B cell (primary cell): Measurements from ENCODE around the gene OR10G2. TPM values are rescaled to one million over a fixed set of nuclear protein-coding genes. Genes with fewer than 3 reads are reported as not detected.

Source experiments
- ATAC-seq: fragments of 200-7000 bp; cut with Tn5 transposase; one replicate; pipeline ENCODE4 v1.10.0; 2021; ENCODE audit warnings: low read depth, mild to moderate bottlenecking, moderate number of reproducible peaks, moderate library complexity
- CTCF ChIA-PET: fragments of 350-600 bp; sonication (Branson Sonifier 250); formaldehyde crosslinking; loops from one replicate; lab custom pipeline; 2021; ENCODE audit warnings: antibody characterized with exemption, inconsistent platforms; lab: Charles Lee
- POLR2A ChIA-PET: fragments of 350-600 bp; sonication (Branson Sonifier 250); formaldehyde crosslinking; loops from one replicate; lab custom pipeline; 2021; ENCODE audit warnings: antibody characterized with exemption; lab: Charles Lee
- DNase-seq: peaks from one replicate; pipeline ENCODE4 v3.0.0; 2013
- H2AFZ ChIP-seq: 2 replicates; pipeline ENCODE4 v1.6.1; 2012; ENCODE audit warnings: mild to moderate bottlenecking, low read depth, low read length; ENCODE audit not compliant: insufficient read depth, poor library complexity, severe bottlenecking
- H3K27ac ChIP-seq, 2 donors: 1 replicate in 1 of 2; 2 replicates in 1 of 2; pipeline ENCODE4 v1.5.1; 2012 to 2013; ENCODE audit warnings: low read length in 2 of 2, mild to moderate bottlenecking in 2 of 2, moderate library complexity in 1 of 2
- H3K27me3 ChIP-seq, 4 experiments: fragments of 200-600 bp in 1 of 4; sonication (generic) in 1 of 4; replicated peaks in 1 of 4; 1 replicate in 2 of 4; 2 replicates in 2 of 4; pipeline versions ENCODE4 v1.6.1 to v1.7.0; 2013 to 2016; ENCODE audit warnings: low read length in 3 of 4, mild to moderate bottlenecking in 2 of 4, mixed read lengths in 1 of 4, moderate library complexity in 1 of 4; ENCODE audit not compliant: insufficient read depth in 4 of 4, control insufficient read depth in 3 of 4; ENCODE audit errors: control extremely low read depth in 1 of 4
- H3K36me3 ChIP-seq, 2 experiments: replicated peaks in 1 of 2; 1 replicate in 1 of 2; 2 replicates in 1 of 2; pipeline versions ENCODE4 v1.6.1 to v1.7.1; 2013; ENCODE audit warnings: low read length in 1 of 2; ENCODE audit not compliant: insufficient read depth in 2 of 2, control insufficient read depth in 1 of 2; ENCODE audit errors: control extremely low read depth in 1 of 2, extremely low read depth in 1 of 2
- H3K4me1 ChIP-seq, 2 donors: fragments of 200-600 bp in 1 of 2; sonication (generic) in 1 of 2; 1 replicate in 1 of 2; 2 replicates in 1 of 2; pipeline versions ENCODE4 v1.5.1 to v1.6.1; 2013 to 2017; ENCODE audit warnings: low read length in 2 of 2; ENCODE audit not compliant: control insufficient read depth in 2 of 2, insufficient read depth in 2 of 2
- H3K4me2 ChIP-seq: replicated peaks from 2 replicates; pipeline ENCODE3; 2012; ENCODE audit warnings: mild to moderate bottlenecking, low read depth, low read length; ENCODE audit not compliant: poor library complexity, severe bottlenecking
- H3K4me3 ChIP-seq, 5 experiments: fragments of 200-600 bp in 1 of 5; sonication (generic) in 1 of 5; 1 replicate in 3 of 5; 2 replicates in 2 of 5; pipeline versions ENCODE4 v1.5.1 to v1.7.0; 2011 to 2016; ENCODE audit warnings: low read length in 4 of 5, mild to moderate bottlenecking in 4 of 5, low read depth in 2 of 5, control low read depth in 1 of 5, moderate library complexity in 1 of 5; ENCODE audit not compliant: insufficient read depth in 1 of 5; ENCODE audit errors: control extremely low read depth in 1 of 5, extremely low read depth in 1 of 5
- H3K79me2 ChIP-seq: fragments of 200-600 bp; sonication (generic); one replicate; pipeline ENCODE4 v1.6.0; 2016; ENCODE audit warnings: low read length; ENCODE audit not compliant: control insufficient read depth, insufficient read depth
- H3K9ac ChIP-seq: fragments of 200-600 bp; sonication (generic); 2 replicates; pipeline ENCODE4 v1.6.1; 2017; ENCODE audit warnings: mild to moderate bottlenecking, low read length, moderate library complexity
- H3K9me3 ChIP-seq, 3 donors: one replicate each; pipeline versions ENCODE4 v1.6.1 to v1.7.1; 2013; ENCODE audit warnings: low read length in 2 of 3; ENCODE audit not compliant: control insufficient read depth in 2 of 3, insufficient read depth in 1 of 3; ENCODE audit errors: control extremely low read depth in 1 of 3
- H4K20me1 ChIP-seq: 2 replicates; pipeline ENCODE4 v1.6.0; 2012; ENCODE audit warnings: mild to moderate bottlenecking, low read length; ENCODE audit not compliant: insufficient read depth, control insufficient read depth, poor library complexity, severe bottlenecking
- H3K27ac Mint-ChIP-seq: one replicate; pipeline ENCODE4 v1.8.0; 2021; ENCODE audit warnings: mixed read lengths
- H3K27me3 Mint-ChIP-seq: one replicate; pipeline ENCODE4 v1.8.0; 2021; ENCODE audit warnings: mixed read lengths
- H3K4me1 Mint-ChIP-seq: one replicate; pipeline ENCODE4 v1.8.0; 2021; ENCODE audit warnings: mixed read lengths
- H3K4me3 Mint-ChIP-seq: one replicate; pipeline ENCODE4 v1.8.0; 2021; ENCODE audit warnings: mixed read lengths
- H3K9me3 Mint-ChIP-seq: one replicate; pipeline ENCODE4 v1.8.0; 2022; ENCODE audit warnings: mixed read lengths; ENCODE audit not compliant: insufficient read depth
- EZH2 ChIP-seq: IDR thresholded peaks from 2 replicates; pipeline ENCODE4 v1.6.1; 2012; ENCODE audit warnings: borderline replicate concordance, low read depth, mild to moderate bottlenecking, moderate library complexity, low read length; ENCODE audit not compliant: insufficient read depth, poor library complexity, severe bottlenecking
- WGBS: methylation state at CpG from one replicate; pipeline ENCODE4 v1.1.5; 2013; ENCODE audit warnings: missing lambda C conversion rate; ENCODE audit not compliant: insufficient coverage; 5-methylcytosine and 5-hydroxymethylcytosine counted together
- intact Hi-C: fragments of 100-400 bp; cut with micrococcal nuclease; formaldehyde crosslinking; loops from one replicate; pipeline ENCODE4 v1.10.0; 2022
- polyA plus RNA-seq: library from polyadenylated mRNA; depleted of rRNA; stranded (reverse); fragments of >200 nt; gene quantifications from 2 replicates; pipeline ENCODE4 v1.2.3, GENCODE V29; 2012
- total RNA-seq, 2 donors: library from RNA; stranded (reverse); fragments of 120-200 nt in 1 of 2; gene quantifications; 1 replicate in 1 of 2; 2 replicates in 1 of 2; pipeline versions ENCODE4 v1.2.3 to v1.2.4, GENCODE V29; 2013 to 2022
- TF ChIP-seq, protein P1 (sequence below): fragments of 200-600 bp; IDR thresholded peaks from one replicate; pipeline ENCODE4 v1.8.0; 2022; ENCODE audit warnings: antibody characterized with exemption, mild to moderate bottlenecking

OR10G2 gene
- total and polyA plus RNA-seq, 2 donors (not counting 1 experiment from before 2014, with no cell fraction given): not detected

DNA sequence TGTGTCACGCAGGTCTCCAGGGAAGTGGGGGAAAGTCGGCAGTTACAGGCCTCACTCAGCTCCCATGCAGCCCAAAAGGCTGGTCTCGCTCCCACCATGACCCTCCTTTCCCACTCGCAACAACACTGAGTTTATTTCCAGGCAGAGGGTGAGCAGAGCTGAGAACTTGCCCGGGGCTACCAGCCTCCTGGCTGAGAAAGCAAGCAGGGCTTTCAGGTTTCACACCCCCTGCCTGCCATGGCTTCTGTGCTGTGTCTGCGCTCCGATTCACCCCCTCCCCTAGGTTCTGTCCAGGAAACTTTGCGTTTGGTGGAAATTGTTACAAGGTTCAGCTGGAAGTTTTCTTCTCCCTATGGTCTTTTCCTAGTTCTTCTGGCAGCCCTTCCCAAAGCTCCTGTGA is 17.1 kb downstream of the OR10G2 start:
- Histone ChIP-seq H3K9me3 (no peaks in the 10 kb centered on the region), H3K27me3 (peaks cover 0 to 4% (median 1%) of the 10 kb centered on the region in 4 experiments), H4K20me1 (no peaks in the 10 kb centered on the region), H3K36me3 (no peaks in the 10 kb centered on the region), H3K4me2 (no peak overlapping the region), H2AFZ (no peak overlapping the region), H3K9ac (no peak overlapping the region), H3K4me1 (no peaks in the 10 kb centered on the region), H3K4me3 (no peak overlapping the region), H3K27ac (no peak overlapping the region), H3K79me2 (no peaks in the 10 kb centered on the region)
- Mint-ChIP-seq H3K27ac (no peak overlapping the region), H3K4me3 (no peak overlapping the region), H3K27me3 (peaks cover 40% of the 10 kb centered on the region), H3K4me1 (no peaks in the 10 kb centered on the region), H3K9me3 (no peaks in the 10 kb centered on the region)
- intact Hi-C loops: no loop called here
- TF ChIP-seq EZH2: no peak
- TF ChIP-seq, protein P1, sequence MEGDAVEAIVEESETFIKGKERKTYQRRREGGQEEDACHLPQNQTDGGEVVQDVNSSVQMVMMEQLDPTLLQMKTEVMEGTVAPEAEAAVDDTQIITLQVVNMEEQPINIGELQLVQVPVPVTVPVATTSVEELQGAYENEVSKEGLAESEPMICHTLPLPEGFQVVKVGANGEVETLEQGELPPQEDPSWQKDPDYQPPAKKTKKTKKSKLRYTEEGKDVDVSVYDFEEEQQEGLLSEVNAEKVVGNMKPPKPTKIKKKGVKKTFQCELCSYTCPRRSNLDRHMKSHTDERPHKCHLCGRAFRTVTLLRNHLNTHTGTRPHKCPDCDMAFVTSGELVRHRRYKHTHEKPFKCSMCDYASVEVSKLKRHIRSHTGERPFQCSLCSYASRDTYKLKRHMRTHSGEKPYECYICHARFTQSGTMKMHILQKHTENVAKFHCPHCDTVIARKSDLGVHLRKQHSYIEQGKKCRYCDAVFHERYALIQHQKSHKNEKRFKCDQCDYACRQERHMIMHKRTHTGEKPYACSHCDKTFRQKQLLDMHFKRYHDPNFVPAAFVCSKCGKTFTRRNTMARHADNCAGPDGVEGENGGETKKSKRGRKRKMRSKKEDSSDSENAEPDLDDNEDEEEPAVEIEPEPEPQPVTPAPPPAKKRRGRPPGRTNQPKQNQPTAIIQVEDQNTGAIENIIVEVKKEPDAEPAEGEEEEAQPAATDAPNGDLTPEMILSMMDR: no peak
- DNase-seq: no peak
- ChIA-PET POLR2A (interaction anchor here (0.5 kb wide), 1 partner anchor 11 kb away, joined by 3 read pairs; no protein-coding TSS in a partner anchor), CTCF (no interaction called here)
- 86% methylated on average over 4 of the region's 8 CpGs for WGBS
- no peak for ATAC-seq

DNA sequence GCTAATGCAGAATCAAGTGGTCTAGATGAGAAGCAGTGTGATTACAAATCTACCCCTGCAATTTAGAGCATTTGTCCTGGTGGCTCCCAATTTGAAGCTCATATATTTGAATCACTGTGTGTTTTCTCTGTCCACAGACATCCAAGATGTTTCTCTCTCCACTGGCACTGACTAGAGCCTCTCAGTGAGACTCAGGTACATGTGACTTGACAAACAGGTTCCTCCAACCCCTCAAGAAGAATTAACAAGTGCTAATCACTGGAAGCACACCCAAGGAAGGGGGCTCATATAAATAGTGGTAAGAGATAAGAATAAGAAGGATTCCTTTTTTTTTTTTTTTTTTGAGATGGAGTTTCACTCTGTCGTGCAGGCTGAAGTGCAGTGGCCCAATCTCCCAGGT is 20.5 kb downstream of the OR10G2 start:
- TF ChIP-seq, protein P1: no peak
- TF ChIP-seq EZH2: no peak
- Mint-ChIP-seq H3K27me3 (peaks cover 35% of the 10 kb centered on the region), H3K4me3 (no peak overlapping the region), H3K27ac (no peak overlapping the region), H3K4me1 (no peaks in the 10 kb centered on the region), H3K9me3 (no peaks in the 10 kb centered on the region)
- H3K9ac ChIP-seq: no peak overlapping the region
- H3K27me3 ChIP-seq: peaks cover 0 to 4% (median 1%) of the 10 kb centered on the region in 4 experiments
- 50% methylated on average over 1 of the region's 1 CpG for WGBS
- no peak overlapping the region for H2AFZ ChIP-seq
- DNase-seq: no peak
- ATAC-seq: no peak
- no peaks in the 10 kb centered on the region for H3K4me1 ChIP-seq
- no peaks in the 10 kb centered on the region for H3K9me3 ChIP-seq
- H3K27ac ChIP-seq: no peak overlapping the region
- CTCF ChIA-PET: interaction anchor here (0.7 kb wide), 1 partner anchor 115 kb away, joined by 3 read pairs; no protein-coding TSS in a partner anchor
- no peaks in the 10 kb centered on the region for H3K79me2 ChIP-seq
- POLR2A ChIA-PET: no interaction called here
- no peak overlapping the region for H3K4me3 ChIP-seq
- no peaks in the 10 kb centered on the region for H4K20me1 ChIP-seq
- H3K36me3 ChIP-seq: no peaks in the 10 kb centered on the region
- intact Hi-C loops: no loop called here
- H3K4me2 ChIP-seq: no peak overlapping the region
